Measurements from ENCODE around the gene EBLN2.
A peak's percentile ranks its signal among the peaks of the same experiment; 100 is the strongest.
"Not testable (repeated sequence)": the region's sequence is repeated elsewhere in the genome, so short reads cannot be mapped to it uniquely, and the experiment has no call there.

Gene EBLN2

DNA sequence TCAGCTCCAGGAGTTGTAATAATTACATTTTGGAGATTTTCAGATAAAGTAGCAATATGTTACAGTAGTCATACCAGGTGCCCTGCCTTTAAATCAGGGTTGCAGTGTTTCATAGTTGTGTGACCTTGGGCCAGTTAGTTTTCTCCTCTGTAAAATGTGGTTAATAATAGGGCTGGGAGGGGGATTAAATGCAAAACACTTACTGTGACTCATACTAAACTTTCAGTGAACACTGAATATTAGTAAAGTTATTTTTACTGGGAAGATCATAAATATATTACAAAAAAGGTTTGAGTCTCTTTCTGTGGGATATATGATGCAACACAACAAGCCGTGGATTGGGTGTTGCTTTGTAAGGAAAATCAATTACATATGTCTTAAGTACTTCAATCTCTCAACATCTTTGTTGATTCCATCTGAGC, 1.1 kb upstream of the EBLN2 start:
- peak; percentile 86 for DNase-seq (ENCODE audit: low read depth)

DNA sequence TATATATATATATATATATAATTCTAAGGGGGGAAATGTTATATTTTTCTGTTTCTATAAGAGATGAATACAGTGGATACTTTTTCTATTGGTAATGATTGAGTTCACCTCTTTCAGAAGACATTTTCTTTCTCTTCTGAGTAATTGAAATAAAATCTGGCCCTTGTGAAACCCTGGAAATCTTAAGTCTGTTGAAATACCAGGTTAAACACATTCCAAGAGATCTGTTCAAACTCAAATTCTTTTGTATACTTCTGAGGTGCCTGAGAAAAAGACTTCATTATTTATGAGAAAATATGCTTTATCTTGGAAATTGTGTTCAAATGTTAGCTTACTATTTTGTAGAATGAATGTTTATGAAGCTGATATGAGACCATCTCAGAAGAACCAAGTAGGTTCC, 4.8 kb downstream of the EBLN2 start:
- not testable (repeated sequence) for DNase-seq (ENCODE audit: low read depth)

DNA sequence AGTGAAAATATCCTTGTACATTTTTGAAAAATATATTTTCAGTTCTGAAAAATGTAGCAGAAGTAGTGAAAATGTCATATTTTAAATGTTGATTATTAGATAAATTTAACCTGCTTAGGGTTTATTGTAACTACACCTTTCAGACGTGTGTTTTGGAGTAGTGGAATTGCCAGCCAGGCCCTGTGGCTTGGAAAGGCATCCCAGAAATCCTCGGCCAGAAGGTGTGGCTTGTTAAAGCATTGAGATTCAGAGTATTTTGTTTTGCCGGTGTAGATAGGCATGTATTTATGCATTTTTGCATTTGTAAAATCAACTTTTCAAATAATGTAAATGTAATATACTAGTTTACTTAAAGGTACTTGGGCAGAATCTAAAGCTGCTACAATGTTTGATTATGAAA, 7.0 kb downstream of the EBLN2 start:
- DNase-seq (ENCODE audit: low read depth): no peak

DNA sequence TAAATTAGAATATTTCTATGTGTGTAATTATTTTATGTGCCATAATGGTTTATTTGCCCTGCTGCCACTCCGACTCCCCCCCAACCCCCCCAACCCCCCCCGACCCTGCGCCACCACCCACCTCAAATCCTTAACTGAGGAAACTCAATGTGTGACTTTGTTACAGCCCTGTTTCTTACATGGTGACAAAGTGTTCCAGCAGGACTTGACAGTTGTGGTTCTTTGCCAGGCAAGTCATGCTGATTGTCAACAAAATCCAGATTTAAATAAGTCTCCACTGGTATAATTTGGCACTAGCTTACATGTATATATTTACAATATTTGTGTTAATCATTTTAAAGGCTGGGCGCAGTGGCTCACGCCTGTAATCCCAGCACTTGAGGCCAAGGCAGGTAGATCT, 7.7 kb downstream of the EBLN2 start:
- DNase-seq (ENCODE audit: low read depth): no peak

DNA sequence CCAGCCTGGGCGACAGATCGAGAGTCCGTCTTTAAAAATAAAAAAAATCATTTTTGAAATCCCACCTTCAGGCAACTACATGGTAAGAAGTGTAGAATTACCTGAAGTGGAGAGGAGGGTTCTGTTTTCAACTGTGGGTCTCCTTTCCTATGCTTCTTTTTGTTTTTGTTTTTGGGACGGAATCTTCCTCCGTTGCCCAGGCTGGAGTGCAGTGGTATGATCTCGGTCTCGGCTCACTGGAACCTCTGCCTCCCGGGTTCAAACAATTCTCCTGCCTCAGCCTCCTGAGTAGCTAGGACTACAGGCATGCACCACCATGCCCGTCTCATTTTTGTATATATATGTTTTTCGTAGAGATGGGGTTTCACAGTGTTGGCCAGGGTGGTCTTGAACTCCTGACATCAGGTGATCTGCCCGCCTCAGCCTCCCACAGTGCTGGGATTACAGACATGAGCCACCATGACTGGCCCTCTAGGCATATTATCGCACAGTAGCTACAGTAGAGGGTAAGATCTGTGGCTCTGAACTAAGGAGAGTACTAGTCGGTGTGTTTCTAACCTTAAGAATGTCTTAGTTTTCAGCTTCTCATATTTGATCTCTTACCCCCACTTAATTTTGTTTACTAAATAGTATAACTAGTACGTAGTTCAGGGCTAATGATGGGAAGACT, 8.5 kb downstream of the EBLN2 start:
- no peak for DNase-seq (ENCODE audit: low read depth)

DNA sequence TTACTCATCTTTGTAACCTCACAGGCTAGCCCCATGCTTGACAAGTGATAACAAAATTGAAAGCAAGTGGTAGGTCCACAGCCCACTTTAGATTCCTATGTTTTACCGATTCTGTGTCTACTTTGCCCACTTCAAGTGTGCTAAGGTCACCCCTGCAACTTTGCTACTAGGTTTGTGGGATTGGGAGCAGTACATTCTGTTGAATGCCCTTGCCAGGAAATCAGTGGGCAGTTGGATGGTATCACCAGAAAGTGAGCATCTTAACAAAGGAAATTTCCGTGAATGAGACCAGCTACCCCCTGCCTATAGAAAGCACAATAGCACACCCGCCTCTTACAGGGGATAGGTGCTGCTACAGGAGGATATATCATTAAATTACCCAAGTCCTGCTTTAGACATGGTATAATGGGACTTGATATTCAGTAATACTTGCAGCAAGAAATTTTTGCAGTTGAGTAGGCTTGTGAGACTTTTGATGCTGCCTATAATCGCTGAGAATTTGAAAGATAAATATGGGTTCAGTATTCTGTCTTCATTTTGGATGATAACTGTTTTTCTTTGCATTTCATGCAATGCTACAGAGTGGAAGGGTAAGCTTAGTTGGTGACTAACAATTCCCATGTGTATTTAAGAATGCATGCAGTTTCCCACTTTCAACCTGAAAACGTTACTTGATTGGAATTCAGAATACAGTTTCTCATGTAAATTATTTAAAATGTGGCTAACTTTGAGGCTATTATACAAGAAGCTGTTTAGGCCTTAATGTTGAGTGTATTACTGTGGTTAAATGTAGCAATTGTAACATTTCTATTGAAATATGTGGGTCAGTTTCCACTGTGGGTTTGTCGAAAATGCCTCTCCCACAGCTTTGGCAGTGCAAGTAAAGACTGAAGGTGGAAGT, 9.5 kb downstream of the EBLN2 start:
- peak; percentile 52 for DNase-seq (ENCODE audit: low read depth)

DNA sequence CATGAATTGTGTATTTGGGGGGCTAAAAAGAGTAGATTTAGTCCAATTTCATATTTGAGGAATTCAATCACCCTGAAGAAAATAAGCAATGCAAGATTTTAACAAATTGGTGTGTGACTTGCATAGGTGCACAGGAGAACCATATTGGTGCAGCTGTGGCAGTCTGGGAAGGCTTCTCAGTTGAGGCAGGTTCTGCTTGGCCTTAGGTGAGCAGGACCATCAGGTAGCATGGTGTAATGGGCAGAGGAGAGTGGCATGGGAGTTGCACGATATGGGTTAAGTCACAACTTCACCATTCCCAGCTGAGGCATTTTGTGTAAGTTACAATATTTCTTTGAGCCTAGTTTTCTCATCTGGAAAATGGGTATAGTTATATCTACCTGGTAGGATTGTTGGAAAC, 10.5 kb downstream of the EBLN2 start:
- DNase-seq (ENCODE audit: low read depth): no peak

DNA sequence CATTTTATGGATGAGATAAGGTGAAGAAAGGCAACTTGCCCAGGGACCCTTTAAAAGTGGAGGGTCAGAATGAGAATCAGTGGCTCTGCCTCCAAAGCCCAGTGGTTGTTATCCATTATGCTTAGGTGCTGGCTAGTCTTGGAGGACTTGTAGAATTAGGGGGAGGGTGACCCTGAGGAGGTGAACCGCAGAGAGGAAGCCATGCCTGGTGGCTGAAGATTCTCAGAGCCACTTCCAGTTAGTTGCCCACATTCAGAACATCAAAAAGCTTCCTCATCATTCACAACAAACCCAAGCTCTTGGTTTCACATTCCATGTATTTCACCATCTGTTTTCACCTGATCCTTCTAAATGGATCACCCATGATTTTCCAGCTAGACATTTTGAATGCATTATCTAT, 11.2 kb downstream of the EBLN2 start:
- DNase-seq (ENCODE audit: low read depth): no peak

DNA sequence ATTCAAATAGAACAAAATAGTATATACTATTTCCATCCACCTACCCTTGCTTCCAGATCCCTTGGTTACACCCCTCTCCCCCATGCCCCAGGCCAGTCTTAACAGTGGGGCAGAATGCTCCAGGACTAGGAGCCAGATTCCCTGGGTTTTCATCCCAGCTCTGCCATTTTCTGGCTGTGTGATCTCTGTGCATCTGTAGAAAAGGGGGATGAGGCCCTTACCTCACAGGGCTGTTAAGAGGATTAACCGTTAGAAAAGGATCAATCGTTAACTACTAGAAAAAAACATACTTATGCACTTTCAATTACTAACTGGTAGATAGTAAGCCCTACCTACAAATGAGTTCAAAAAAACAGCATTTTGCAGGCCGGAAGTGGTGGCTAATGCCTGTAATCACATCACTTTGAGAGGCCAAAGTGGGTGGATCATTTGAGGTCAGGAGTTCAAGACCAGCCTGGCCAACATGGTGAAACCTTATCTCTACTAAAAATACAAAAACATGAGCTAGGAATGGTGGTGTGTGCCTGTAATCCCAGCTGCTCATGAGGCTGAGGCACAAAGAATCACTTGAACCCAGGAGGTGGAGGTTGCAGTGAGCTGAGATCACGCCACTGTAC, 11.7 kb downstream of the EBLN2 start:
- no peak for DNase-seq (ENCODE audit: low read depth)

DNA sequence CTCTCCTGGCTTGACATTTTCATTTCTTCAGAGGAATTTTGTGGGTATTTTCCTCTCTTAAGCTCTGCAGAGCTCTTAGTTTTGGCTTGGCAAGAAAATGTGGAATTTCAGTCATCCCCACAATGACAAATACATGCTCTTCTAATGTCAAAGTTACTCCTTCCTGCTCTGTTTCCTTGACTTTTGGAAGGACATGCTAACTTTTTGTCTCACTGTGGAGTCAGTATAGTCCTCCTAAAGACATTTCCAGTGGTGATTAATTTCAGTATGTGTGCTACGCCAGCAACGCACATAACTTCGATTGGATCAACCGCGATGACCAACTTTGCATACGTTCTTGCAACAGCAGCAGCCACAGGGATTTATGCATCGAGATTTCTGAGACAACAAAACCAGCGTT, 13.3 kb downstream of the EBLN2 start:
- no peak for DNase-seq (ENCODE audit: low read depth)

DNA sequence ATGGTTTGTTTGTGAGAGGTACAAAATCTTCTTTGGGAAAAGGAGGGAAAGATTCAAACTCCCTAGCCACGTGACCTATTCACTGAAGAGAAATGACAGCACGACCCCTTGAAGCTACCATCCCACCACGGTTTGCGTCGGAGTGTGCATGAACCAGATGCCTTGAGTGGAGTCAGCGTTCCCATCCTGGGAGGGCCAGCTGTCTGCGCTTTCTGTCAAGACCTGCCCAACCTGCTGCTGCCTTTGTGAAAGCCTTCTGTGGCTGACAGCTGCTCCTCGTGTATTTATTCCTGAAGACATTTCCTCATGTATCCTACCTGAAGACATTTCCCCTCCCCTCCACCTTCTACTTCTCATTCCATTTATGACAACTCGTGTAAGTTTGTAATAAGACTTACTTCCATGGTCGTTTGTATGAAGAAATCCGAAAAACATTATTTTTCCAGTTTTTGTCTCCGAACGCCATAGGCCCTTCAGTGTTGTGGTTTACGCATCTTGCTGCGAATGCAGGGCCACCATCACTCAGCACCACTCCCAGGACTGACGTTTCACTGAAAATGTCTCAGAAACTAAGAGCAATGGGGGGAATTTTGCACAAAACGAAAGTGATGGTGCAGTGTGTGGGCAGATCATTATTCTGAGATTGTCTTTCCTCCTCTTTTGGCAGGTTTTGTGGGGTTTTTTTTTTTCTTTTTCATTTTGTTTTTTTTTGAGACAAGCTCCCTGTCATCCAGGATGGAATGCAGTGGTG, 18.9 kb downstream of the EBLN2 start:
- DNase-seq (ENCODE audit: low read depth): no peak

DNA sequence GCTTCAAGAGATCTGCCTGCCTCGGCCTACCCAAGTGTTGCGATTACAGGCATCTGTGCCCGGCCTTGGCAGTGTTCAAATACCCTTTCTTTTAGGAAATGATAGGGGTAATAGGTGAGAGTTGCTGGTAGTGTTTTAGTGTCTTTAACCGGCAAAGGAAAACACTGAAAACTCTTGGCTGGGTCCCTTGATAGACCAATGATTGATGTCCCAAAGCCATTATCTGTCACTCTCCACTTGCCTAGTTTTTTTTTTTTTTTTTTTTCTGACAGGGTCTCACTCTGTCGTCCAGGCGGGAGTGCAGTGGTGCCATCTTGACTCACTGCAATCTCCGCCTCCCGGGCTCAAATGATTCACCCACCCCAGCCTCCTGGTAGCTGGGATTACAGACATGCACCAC, 19.7 kb downstream of the EBLN2 start:
- no peak for DNase-seq (ENCODE audit: low read depth)

DNA sequence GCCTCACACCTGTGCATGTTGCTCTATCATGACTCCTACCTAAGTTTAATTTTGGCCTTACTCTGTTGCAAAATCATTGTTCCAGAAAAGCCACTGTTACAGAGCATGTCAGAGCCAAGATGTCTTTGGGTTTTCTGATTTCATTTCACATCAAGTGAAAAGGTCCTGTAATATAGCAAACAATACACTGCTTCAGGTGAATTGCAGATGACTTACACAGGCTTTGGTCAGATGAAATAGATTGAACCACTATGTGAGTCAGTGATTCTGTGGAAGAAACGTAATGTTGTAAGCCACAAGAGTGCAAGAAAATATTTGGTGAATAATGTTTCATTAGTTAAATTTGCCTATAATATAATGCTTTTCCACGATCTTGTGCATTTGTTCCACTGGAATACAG, 22.7 kb downstream of the EBLN2 start:
- no peak for DNase-seq (ENCODE audit: low read depth)

DNA sequence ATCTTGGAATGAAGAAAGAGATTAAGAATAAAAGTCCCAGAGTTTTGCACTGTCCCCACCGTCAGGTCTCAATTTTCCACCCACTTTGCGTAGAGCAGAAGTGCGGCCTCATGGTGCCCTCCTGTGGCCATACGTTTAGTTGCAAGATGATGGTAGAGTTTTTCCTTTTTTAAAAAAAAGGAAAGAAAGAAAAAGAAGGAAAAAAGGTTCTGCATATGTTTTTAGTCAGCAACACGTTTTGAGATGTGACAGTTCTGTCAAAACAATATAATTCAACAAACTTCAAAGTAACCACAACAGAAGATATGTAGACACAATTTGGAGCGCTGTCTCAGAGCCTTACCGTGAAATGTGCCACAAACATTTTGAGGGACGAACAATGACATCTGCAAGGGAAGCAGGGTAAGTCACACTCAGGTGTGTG, 24.6 kb downstream of the EBLN2 start:
- DNase-seq (ENCODE audit: low read depth): peak; percentile 21

DNA sequence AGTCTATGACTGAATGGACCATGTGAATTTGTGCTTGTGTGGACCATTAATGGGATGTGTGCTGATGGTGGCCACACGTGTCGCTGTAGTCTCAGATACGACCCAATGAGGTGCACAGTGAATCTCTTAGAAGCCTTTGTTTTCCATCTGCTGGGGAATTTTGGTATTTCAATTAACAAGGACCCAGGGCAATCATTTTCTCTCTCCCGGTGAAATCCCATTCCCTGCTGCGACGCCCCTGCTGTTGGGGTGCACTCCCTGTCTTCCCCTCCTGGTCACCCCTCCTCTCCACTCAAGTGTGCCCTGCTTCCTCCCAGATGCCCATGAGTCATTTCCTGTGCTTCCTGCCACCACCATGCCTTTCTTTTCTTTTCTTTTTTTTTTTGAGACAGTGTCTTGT, 32.7 kb downstream of the EBLN2 start:
- no peak for DNase-seq (ENCODE audit: low read depth)

DNA sequence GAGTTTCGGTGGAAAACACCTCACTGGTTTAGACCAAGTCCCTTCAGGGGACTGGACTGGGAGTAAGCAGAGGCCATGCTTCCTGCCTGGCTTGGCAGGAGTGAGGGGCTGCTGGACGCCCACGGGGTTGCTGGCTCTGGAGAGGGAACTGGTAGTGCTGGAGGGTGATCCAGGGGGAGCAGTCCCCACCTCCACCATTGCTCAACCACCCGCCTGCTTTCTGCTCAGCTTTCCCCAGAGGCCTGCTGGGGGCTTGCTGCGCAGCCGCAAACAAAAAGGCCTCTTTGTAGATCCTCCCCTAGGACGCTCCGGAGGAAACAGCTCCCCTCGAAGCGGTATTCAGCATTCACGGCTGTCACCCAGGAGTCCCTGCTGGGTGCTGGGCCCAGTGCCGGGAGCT, 33.5 kb downstream of the EBLN2 start:
- no peak for DNase-seq (ENCODE audit: low read depth)

DNA sequence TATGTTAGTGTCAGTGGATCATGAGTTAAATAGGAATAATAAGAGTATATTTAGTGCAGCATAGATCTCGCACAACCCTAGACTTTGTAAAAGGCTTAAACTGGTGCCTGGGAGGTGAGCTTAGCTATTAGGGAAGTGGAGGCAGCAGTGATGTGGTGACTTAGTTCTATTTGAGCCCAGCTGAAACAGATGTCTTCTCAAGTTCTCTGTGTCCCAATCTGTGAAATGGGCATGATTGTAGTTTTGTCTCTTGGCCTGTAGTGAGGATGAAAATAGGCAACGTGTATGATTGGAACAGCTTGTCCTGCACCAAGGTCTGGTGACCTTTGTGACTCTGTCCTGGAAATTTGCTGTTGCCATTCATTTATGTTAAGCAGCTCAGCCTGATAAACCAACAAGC, 34.7 kb downstream of the EBLN2 start:
- no peak for DNase-seq (ENCODE audit: low read depth)

DNA sequence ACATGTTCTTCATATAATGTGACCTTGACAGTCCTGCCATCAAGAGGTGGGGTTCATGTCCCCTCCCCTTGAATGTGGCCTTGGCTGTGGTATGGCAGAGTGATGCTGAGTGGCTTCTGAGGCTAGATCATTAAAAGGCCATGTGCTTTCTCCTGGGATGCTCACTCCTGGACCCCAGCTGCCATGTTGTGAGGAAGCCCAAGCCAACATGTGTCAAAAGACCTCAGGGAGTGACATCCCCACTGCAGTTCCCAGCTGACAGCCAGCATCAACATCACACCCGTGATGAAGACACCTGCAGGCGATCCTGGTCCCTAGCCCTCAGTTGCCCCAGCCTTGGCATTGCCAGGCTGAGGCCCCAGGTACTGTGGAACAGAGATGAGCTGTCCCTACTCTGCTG, 36.6 kb downstream of the EBLN2 start:
- DNase-seq (ENCODE audit: low read depth): no peak

DNA sequence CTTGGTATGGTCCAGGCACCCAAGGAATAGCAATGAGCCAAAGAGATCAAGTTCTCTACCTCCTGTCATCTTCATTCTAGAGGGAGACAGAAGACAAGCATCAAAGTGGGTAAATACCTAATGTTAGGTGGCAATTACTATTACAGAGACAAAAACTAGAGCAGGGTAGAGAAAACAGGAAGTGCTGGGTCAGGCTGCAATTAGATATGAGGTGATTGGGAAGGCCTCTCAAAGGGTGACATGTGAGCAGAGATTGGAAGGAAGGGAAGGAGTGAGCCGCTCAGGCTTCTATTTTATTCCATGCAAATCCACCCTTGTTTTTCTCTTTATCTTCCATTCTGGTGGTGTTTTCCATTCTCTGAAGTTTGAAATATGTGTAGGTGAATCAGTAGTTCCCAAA, 37.4 kb downstream of the EBLN2 start:
- DNase-seq (ENCODE audit: low read depth): no peak

DNA sequence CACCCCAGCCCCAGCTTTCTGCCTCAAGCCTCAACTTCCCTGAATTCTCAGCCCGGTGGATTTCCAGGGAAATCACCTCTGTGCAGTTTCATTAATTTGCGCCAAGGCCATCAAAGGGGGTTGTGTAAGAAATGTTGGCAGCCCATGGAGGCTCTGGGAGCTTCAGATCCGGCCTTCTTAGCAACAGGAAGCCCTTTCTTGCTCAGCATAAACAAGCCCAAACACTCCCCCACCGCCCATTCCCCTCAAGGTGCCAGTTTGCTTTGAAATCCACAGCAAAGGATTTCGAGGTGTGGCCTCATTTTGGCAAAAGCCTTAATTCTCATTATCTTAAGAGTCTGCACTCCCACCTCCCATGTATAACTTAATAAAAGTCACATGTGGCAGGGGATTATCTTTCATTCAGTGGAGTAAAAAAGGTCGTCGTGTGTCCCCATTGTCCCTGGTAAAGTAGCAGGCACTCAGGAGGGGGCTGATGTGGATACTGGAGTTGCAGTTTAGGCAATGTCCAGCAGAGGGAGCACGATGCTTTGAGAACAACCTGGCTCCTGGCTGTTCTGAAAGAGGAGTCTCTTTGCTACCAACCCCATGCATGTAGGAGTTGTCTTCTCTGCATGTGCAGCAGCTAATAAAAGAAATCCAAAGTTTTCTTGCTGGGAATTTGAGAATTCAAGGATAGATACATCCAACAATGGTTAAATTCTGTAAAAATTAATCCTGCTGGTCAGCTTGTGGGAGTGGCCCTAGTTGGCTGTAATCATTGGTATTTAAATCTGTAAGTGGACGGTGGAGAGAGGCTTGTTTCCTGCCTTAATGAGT, 39.5 kb downstream of the EBLN2 start:
- DNase-seq (ENCODE audit: low read depth): peak; percentile 68

DNA sequence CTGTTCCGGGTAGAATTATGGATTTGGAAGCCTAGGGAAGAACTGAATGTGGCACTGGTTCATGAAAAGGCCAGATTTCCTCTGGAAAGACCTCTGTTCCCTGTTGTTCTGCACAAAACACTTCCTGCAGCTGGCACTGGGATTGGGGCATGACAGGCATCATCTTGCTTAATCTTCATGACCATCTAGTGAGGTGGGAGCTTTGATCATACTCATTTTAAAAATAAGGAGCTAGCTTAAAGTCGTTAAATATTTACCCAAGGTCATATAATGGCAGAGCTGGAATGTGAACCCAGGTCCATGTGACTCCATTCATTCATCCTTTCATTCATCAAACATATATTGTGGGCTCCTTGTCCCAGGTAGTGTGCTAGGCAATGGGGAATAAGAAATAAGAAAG, 40.4 kb downstream of the EBLN2 start:
- DNase-seq (ENCODE audit: low read depth): no peak

DNA sequence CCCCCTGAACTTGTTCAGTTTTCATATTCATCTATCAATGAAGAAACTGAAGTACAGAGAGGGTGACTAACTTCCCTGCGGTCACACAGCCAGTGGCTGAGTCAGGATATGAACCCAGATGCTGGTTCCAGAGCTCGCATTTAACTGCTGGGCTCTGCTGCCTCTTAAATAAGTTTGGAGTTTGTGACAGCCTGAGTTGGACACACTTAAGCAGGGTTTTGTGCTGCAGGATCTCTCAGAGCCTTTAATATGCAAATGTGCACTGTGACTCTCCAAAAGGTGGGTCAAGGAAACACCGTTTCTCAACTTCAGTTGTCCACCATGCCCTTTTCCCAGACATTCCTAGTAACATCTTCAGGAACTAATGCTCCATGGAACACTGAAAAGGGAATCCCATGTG, 45.8 kb downstream of the EBLN2 start:
- no peak for DNase-seq (ENCODE audit: low read depth)

All from fibroblast of the conjunctiva (primary cell).